Smooth muscle cell (in vitro differentiated cells): Measurements from ENCODE around the gene STAT5A. TPM values are rescaled to one million over a fixed set of nuclear protein-coding genes. Genes with fewer than 3 reads are reported as not detected.
"Not testable (repeated sequence)": the region's sequence is repeated elsewhere in the genome, so short reads cannot be mapped to it uniquely, and the experiment has no call there.

Experiments
- DNase-seq: peaks from one replicate; lab custom pipeline; 2025; ENCODE audit not compliant: unreplicated experiment; lab: John Stamatoyannopoulos, UW
- H2AFZ ChIP-seq: fragments of 200-600 bp; sonication (generic); 2 replicates; pipeline ENCODE4 v1.6.0; 2016; ENCODE audit warnings: antibody characterized with exemption, low read depth, mild to moderate bottlenecking
- H3F3A ChIP-seq: fragments of 200-600 bp; sonication (generic); 2 replicates; pipeline ENCODE4 v1.6.0; 2017; ENCODE audit warnings: antibody characterized with exemption, low read depth
- H3K27ac ChIP-seq: fragments of 200-600 bp; sonication (generic); 2 replicates; pipeline ENCODE4 v1.5.1; 2016; ENCODE audit warnings: low read depth, mild to moderate bottlenecking
- H3K27me3 ChIP-seq: fragments of 200-600 bp; sonication (generic); 2 replicates; pipeline ENCODE4 v1.6.1; 2016; ENCODE audit warnings: low read depth, mild to moderate bottlenecking
- H3K36me3 ChIP-seq: fragments of 200-600 bp; sonication (generic); 2 replicates; pipeline ENCODE4 v1.5.1; 2016; ENCODE audit warnings: low read depth
- H3K4me1 ChIP-seq: fragments of 200-600 bp; sonication (generic); 2 replicates; pipeline ENCODE4 v1.5.1; 2016; ENCODE audit warnings: low read depth
- H3K4me2 ChIP-seq: fragments of 200-600 bp; sonication (generic); 2 replicates; pipeline ENCODE4 v1.6.0; 2016; ENCODE audit warnings: mild to moderate bottlenecking
- H3K4me3 ChIP-seq: fragments of 200-600 bp; sonication (generic); 2 replicates; pipeline ENCODE4 v1.5.1; 2016; ENCODE audit warnings: mild to moderate bottlenecking
- H3K79me2 ChIP-seq: fragments of 200-600 bp; sonication (generic); 2 replicates; pipeline ENCODE4 v1.6.0; 2016; ENCODE audit warnings: low read depth, mild to moderate bottlenecking
- H3K9ac ChIP-seq: fragments of 200-600 bp; sonication (generic); 2 replicates; pipeline ENCODE4 v1.6.0; 2016; ENCODE audit warnings: low read depth
- H3K9me3 ChIP-seq: fragments of 200-600 bp; sonication (generic); replicated peaks from 2 replicates; pipeline ENCODE4 v1.5.1; 2016; ENCODE audit warnings: low read depth
- H4K20me1 ChIP-seq: fragments of 200-600 bp; sonication (generic); 2 replicates; pipeline ENCODE4 v1.6.0; 2016; ENCODE audit warnings: low read depth
- WGBS: methylation state at CpG from one replicate; pipeline ENCODE4 v1.1.7; 2016; ENCODE audit warnings: low lambda C conversion rate; 5-methylcytosine and 5-hydroxymethylcytosine counted together
- polyA plus RNA-seq: library from polyadenylated mRNA; unstranded; fragments of >200 nt; fragmentation: Nextera tagmentation; extraction: Ambion mirVana; gene quantifications from 2 replicates; pipeline ENCODE4 v1.2.1, GENCODE V29; 2016
- total RNA-seq: library from RNA; depleted of rRNA; stranded (reverse); fragments of >200 nt; gene quantifications from 2 replicates; pipeline ENCODE4 v1.2.3, GENCODE V29; 2014
- TF ChIP-seq, protein P1 (sequence below): fragments of 200-600 bp; sonication (generic); IDR thresholded peaks from 2 replicates; pipeline ENCODE4 v1.5.1; 2017; ENCODE audit warnings: borderline replicate concordance, mild to moderate bottlenecking, antibody characterized with exemption; ENCODE audit not compliant: insufficient read depth, poor library complexity, severe bottlenecking

STAT5A gene
- total and polyA plus RNA-seq, 2 experiments from 2014 or later: 1.7 to 3.2 TPM

DNA sequence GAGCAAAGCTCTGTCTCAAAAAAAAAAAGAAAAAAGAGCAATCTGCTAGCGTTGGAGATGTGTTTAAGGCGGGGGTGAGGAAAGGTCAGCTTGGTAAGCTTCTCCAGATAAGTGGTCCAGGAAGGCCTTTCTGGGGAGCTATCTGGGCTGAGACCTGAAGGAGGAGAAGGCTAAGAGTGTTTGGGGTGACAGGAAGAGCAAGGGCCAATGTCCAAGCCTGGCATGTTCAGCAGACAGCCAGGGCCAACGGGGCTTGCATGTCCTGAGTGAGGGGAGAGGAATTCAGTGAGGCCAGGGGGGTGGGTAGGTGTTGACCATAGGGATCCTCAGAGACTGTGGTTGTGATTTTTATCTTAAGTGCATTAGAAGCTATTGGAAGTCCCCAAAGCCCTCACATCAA is 15.4 kb downstream of the STAT5A start:
- Histone ChIP-seq H3K9me3 (no peaks in the 10 kb centered on the region), H4K20me1 (no peaks in the 10 kb centered on the region), H3K27ac (no peak overlapping the region), H3K4me3 (no peak overlapping the region), H3K4me2 (no peak overlapping the region), H3F3A (no peaks in the 10 kb centered on the region), H3K4me1 (no peaks in the 10 kb centered on the region), H3K27me3 (no peaks in the 10 kb centered on the region), H3K9ac (no peak overlapping the region), H2AFZ (no peak overlapping the region), H3K36me3 (no peaks in the 10 kb centered on the region), H3K79me2 (no peaks in the 10 kb centered on the region)
- no peak for DNase-seq
- 91% methylated on average over 3 of the region's 3 CpGs for WGBS
- TF ChIP-seq, protein P1, sequence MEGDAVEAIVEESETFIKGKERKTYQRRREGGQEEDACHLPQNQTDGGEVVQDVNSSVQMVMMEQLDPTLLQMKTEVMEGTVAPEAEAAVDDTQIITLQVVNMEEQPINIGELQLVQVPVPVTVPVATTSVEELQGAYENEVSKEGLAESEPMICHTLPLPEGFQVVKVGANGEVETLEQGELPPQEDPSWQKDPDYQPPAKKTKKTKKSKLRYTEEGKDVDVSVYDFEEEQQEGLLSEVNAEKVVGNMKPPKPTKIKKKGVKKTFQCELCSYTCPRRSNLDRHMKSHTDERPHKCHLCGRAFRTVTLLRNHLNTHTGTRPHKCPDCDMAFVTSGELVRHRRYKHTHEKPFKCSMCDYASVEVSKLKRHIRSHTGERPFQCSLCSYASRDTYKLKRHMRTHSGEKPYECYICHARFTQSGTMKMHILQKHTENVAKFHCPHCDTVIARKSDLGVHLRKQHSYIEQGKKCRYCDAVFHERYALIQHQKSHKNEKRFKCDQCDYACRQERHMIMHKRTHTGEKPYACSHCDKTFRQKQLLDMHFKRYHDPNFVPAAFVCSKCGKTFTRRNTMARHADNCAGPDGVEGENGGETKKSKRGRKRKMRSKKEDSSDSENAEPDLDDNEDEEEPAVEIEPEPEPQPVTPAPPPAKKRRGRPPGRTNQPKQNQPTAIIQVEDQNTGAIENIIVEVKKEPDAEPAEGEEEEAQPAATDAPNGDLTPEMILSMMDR: no peak

DNA sequence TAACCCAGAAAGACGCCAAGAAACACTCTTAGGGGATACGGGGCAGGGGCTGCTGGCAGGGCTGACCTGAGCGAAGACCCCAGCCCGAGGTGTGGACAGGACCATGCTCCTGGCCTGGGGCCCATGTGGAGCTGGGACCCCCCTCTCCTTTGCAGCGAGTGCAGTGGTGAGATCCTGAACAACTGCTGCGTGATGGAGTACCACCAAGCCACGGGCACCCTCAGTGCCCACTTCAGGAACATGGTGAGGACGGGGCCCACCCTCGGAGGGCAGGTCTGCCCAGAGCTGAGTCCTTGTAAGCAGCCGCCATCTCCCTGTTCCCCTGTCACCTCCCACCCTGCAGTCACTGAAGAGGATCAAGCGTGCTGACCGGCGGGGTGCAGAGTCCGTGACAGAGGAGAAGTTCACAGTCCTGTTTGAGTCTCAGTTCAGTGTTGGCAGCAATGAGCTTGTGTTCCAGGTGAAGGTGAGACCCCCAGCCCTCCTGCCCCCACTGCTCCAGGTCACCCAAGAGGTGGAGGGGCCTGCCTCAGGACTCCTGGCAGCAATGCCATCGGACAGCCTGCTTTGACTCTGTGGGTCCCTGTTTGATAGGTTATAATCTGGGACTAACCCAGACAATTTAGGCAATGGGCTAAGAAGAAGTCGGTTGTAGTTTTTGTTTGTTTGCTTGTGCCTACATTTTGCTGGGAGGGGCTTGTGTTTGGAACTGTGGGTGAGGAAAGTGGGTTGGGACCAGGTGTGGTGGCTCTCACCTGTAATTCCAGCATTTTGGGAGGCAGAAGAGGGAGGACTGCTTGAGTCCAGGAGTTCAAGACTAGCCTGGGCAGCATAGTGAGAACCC is 16.1 kb downstream of the STAT5A start:
- Histone ChIP-seq H4K20me1 (no peaks in the 10 kb centered on the region), H3K4me3 (no peak overlapping the region), H3K36me3 (no peaks in the 10 kb centered on the region), H3K27me3 (no peaks in the 10 kb centered on the region), H3K79me2 (no peaks in the 10 kb centered on the region), H3K4me2 (no peak overlapping the region), H3K9me3 (no peaks in the 10 kb centered on the region), H3K4me1 (no peaks in the 10 kb centered on the region), H3K9ac (no peak overlapping the region), H2AFZ (no peak overlapping the region), H3F3A (no peaks in the 10 kb centered on the region), H3K27ac (no peak overlapping the region)
- 95% methylated on average over 15 of the region's 16 CpGs for WGBS
- no peak for DNase-seq
- TF ChIP-seq, protein P1: no peak

DNA sequence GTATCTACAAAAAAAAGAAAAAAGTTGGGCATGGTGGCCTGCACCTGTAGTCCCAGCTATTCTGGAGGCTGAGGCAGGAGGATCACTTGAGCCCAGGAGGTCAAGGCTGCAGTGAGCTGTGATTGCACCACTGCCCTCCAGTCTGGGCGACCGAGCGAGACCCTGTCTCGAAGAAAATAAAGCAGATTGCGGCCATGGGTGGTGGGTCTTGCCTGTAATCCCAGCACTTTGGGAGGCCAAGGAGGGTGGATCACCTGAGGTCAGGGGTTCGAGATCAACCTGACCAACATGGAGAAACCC is 16.7 kb downstream of the STAT5A start:
- not testable (repeated sequence) for H3K27me3 ChIP-seq, DNase-seq, H3K79me2 ChIP-seq, H2AFZ ChIP-seq, H4K20me1 ChIP-seq, H3K9ac ChIP-seq, H3K36me3 ChIP-seq, H3K4me3 ChIP-seq, H3K4me1 ChIP-seq, H3K4me2 ChIP-seq, H3K9me3 ChIP-seq, H3K27ac ChIP-seq, H3F3A ChIP-seq
- 96% methylated on average over 6 of the region's 6 CpGs for WGBS

DNA sequence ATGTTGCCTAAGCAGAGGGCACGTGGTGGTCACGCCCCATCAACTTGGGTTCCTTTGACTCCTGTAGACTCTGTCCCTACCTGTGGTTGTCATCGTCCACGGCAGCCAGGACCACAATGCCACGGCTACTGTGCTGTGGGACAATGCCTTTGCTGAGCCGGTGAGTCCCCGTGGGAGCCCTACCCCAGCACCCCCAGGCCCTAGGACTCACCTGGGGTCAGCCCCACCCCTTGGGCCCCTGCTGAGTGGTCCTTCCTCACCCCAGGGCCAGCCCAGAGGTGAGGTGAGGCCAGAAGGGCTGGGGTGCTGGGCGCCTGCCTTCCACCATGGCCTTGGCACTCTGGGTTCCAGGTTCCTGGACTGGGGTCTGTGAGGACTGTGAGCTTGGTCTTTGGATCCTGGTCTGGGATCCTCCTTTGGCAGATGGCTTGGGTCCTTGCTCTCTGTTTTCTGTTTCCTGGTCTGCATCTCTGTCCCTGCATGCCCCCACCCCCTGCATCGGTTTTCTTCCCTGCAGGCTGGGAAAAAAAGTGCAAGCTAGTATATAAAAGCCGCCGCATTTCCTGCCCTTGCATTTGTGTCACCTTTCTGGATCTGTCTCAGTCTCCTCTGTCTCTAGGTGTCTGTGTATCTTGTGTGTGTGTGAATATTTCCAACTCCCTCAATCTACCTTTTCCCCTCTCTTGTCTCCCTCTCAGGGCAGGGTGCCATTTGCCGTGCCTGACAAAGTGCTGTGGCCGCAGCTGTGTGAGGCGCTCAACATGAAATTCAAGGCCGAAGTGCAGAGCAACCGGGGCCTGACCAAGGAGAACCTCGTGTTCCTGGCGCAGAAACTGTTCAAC is 17.5 kb downstream of the STAT5A start:
- H3F3A ChIP-seq: peaks cover under 1% of the 10 kb centered on the region
- H3K9ac ChIP-seq: no peak overlapping the region
- no peaks in the 10 kb centered on the region for H3K4me1 ChIP-seq
- no peaks in the 10 kb centered on the region for H4K20me1 ChIP-seq
- H3K27me3 ChIP-seq: no peaks in the 10 kb centered on the region
- 93% methylated on average over 18 of the region's 18 CpGs for WGBS
- no peaks in the 10 kb centered on the region for H3K79me2 ChIP-seq
- H2AFZ ChIP-seq: no peak overlapping the region
- H3K36me3 ChIP-seq: no peaks in the 10 kb centered on the region
- TF ChIP-seq, protein P1: no peak
- no peak for DNase-seq
- no peak overlapping the region for H3K27ac ChIP-seq
- no peak overlapping the region for H3K4me2 ChIP-seq
- no peaks in the 10 kb centered on the region for H3K9me3 ChIP-seq
- no peak overlapping the region for H3K4me3 ChIP-seq
